SK-N-SH treated with all-trans-retinoic acid at 6 μM for 48 hours (cell line): ENCODE results near the gene STX3.

Source experiments
- ATAC-seq: fragments of 200-7000 bp; cut with Tn5 transposase; 3 replicates; pipeline ENCODE4 v1.9.1; 2020; ENCODE audit warnings: mild to moderate bottlenecking, moderate library complexity
- ARNTL ChIP-seq: fragments of 450-650 bp; formaldehyde crosslinking; IDR thresholded peaks from 2 replicates; pipeline ENCODE4 v1.5.0; 2020; ENCODE audit warnings: low read depth, mild to moderate bottlenecking, moderate library complexity, borderline replicate concordance
- BACH2 ChIP-seq: fragments of 250-450 bp; sonication (Bioruptor Pico); IDR thresholded peaks from 2 replicates; pipeline ENCODE4 v1.9.0; 2021; ENCODE audit warnings: mild to moderate bottlenecking, borderline replicate concordance
- CSDC2 ChIP-seq: fragments of 250-450 bp; sonication (Bioruptor Pico); IDR thresholded peaks from 2 replicates; pipeline ENCODE4 v1.5.0; 2020; ENCODE audit warnings: mild to moderate bottlenecking, moderate library complexity
- ESRRG ChIP-seq: fragments of 250-450 bp; sonication (Bioruptor Pico); IDR thresholded peaks from 2 replicates; pipeline ENCODE4 v1.6.1; 2021; ENCODE audit warnings: mild to moderate bottlenecking
- GLIS3 ChIP-seq: fragments of 250-450 bp; sonication (Bioruptor Pico); IDR thresholded peaks from 2 replicates; pipeline ENCODE4 v1.5.0; 2020; ENCODE audit warnings: mild to moderate bottlenecking, moderate library complexity
- ISL1 ChIP-seq: fragments of 250-450 bp; sonication (Bioruptor Pico); IDR thresholded peaks from 2 replicates; pipeline ENCODE4 v2.1.2; 2022; ENCODE audit warnings: mild to moderate bottlenecking, moderate library complexity
- OSR1 ChIP-seq: fragments of 250-450 bp; sonication (Bioruptor Pico); IDR thresholded peaks from 2 replicates; pipeline ENCODE4 v1.8.0; 2022; ENCODE audit warnings: moderate library complexity, mild to moderate bottlenecking, inconsistent platforms
- PPARA ChIP-seq: fragments of 250-450 bp; sonication (Bioruptor Pico); IDR thresholded peaks from 2 replicates; pipeline ENCODE4 v1.5.0; 2020; ENCODE audit warnings: mild to moderate bottlenecking, borderline replicate concordance
- RARB ChIP-seq: fragments of 250-450 bp; sonication (Bioruptor Pico); IDR thresholded peaks from 2 replicates; pipeline ENCODE4 v1.8.0; 2021; ENCODE audit warnings: mild to moderate bottlenecking, moderate library complexity
- SNAI2 ChIP-seq: fragments of 250-450 bp; sonication (Bioruptor Pico); IDR thresholded peaks from 2 replicates; pipeline ENCODE4 v1.5.0; 2020; ENCODE audit warnings: mild to moderate bottlenecking, moderate library complexity
- TCF4 ChIP-seq: fragments of 250-450 bp; sonication (Bioruptor Pico); IDR thresholded peaks from 2 replicates; pipeline ENCODE4 v1.8.0; 2021; ENCODE audit warnings: mild to moderate bottlenecking, moderate library complexity, borderline replicate concordance
- TOX ChIP-seq: fragments of 250-450 bp; sonication (Bioruptor Pico); IDR thresholded peaks from 2 replicates; pipeline ENCODE4 v1.8.0; 2021; ENCODE audit warnings: mild to moderate bottlenecking, moderate library complexity, borderline replicate concordance
- ZC3H10 ChIP-seq: fragments of 250-450 bp; sonication (Bioruptor Pico); IDR thresholded peaks from 2 replicates; pipeline ENCODE4 v1.5.1; 2021; ENCODE audit warnings: mild to moderate bottlenecking, moderate library complexity
- ZFP3 ChIP-seq: fragments of 250-450 bp; sonication (Bioruptor Pico); IDR thresholded peaks from 2 replicates; pipeline ENCODE4 v1.5.0; 2020; ENCODE audit warnings: mild to moderate bottlenecking, moderate library complexity
- ZNF565 ChIP-seq: fragments of 450-650 bp; formaldehyde crosslinking; conservative IDR thresholded peaks from 2 replicates; pipeline ENCODE4 v1.5.0; 2020; ENCODE audit warnings: low read depth, mild to moderate bottlenecking, moderate library complexity
- ZNF70 ChIP-seq: fragments of 450-650 bp; formaldehyde crosslinking; IDR thresholded peaks from 2 replicates; pipeline ENCODE4 v1.5.0; 2020; ENCODE audit warnings: mild to moderate bottlenecking, moderate library complexity
- ZNF8 ChIP-seq: fragments of 450-650 bp; formaldehyde crosslinking; IDR thresholded peaks from 2 replicates; pipeline ENCODE4 v1.5.0; 2020; ENCODE audit warnings: mild to moderate bottlenecking, moderate library complexity
- TF ChIP-seq, protein P1 (sequence below): fragments of 250-450 bp; sonication (Bioruptor Pico); IDR thresholded peaks from 2 replicates; pipeline ENCODE4 v1.5.1; 2021; ENCODE audit warnings: mild to moderate bottlenecking, moderate library complexity
- TF ChIP-seq, protein P2 (sequence below): fragments of 250-450 bp; sonication (Bioruptor Pico); IDR thresholded peaks from 2 replicates; pipeline ENCODE4 v1.5.1; 2020; ENCODE audit warnings: low read depth, mild to moderate bottlenecking, moderate library complexity
- TF ChIP-seq, protein P3 (sequence below): fragments of 250-450 bp; sonication (Bioruptor Pico); IDR thresholded peaks from 2 replicates; pipeline ENCODE4 v1.5.0; 2020; ENCODE audit warnings: mild to moderate bottlenecking, moderate library complexity
- TF ChIP-seq, protein P4 (sequence below): fragments of 250-450 bp; sonication (Bioruptor Pico); IDR thresholded peaks from 2 replicates; pipeline ENCODE4 v1.8.0; 2020; ENCODE audit warnings: mild to moderate bottlenecking, moderate library complexity, borderline replicate concordance

Gene STX3

DNA sequence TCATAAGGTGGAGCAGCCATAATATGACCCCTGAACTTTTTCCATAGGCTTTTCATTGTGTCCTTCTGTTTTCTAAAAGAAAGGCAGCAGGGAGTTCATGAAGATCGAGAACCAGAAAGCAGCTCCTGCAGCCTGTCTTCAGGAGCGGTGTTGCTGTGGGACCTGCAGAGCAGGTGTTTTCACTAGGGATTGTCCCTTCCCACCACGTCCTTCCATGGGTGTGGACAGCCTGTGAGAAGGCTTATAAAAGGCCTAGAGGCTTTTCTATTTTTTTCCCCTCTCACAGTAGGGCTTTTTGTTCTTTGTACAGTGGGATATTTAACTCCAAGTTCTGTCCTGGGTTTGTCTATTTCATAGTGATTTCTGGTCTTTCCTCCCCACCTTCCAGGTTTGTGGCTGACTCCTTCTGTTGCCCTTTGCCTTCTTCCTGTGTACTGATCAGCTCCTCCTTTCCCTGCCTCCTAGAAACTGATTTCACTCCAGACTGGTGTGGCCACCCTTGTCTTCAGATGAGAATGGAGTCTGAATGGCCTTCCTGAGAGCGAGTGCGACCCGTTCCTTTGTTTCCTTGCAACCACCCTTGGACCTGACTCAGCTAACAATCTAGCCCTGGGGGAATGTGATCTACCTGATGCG is 45.3 kb downstream of the STX3 start:
- ATAC-seq, result no peak
- TF ChIP-seq BACH2 (CRISPR knock-in tag) (no peak), ZNF8 (CRISPR knock-in tag) (no peak), RARB (CRISPR knock-in tag) (no peak), ESRRG (CRISPR knock-in tag) (no peak), OSR1 (CRISPR knock-in tag) (no peak), PPARA (CRISPR knock-in tag) (no peak), ZNF565 (CRISPR knock-in tag) (no peak), ARNTL (no peak), ZFP3 (CRISPR knock-in tag) (no peak), TOX (CRISPR knock-in tag) (no peak), ZNF70 (CRISPR knock-in tag) (no peak)
- TF ChIP-seq, protein P1, sequence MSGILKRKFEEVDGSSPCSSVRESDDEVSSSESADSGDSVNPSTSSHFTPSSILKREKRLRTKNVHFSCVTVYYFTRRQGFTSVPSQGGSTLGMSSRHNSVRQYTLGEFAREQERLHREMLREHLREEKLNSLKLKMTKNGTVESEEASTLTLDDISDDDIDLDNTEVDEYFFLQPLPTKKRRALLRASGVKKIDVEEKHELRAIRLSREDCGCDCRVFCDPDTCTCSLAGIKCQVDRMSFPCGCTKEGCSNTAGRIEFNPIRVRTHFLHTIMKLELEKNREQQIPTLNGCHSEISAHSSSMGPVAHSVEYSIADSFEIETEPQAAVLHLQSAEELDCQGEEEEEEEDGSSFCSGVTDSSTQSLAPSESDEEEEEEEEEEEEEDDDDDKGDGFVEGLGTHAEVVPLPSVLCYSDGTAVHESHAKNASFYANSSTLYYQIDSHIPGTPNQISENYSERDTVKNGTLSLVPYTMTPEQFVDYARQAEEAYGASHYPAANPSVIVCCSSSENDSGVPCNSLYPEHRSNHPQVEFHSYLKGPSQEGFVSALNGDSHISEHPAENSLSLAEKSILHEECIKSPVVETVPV (CRISPR knock-in tag), result no peak
- TF ChIP-seq, protein P2, sequence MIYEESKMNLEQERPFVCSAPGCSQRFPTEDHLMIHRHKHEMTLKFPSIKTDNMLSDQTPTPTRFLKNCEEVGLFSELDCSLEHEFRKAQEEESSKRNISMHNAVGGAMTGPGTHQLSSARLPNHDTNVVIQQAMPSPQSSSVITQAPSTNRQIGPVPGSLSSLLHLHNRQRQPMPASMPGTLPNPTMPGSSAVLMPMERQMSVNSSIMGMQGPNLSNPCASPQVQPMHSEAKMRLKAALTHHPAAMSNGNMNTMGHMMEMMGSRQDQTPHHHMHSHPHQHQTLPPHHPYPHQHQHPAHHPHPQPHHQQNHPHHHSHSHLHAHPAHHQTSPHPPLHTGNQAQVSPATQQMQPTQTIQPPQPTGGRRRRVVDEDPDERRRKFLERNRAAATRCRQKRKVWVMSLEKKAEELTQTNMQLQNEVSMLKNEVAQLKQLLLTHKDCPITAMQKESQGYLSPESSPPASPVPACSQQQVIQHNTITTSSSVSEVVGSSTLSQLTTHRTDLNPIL, result no peak
- TF ChIP-seq, protein P3, sequence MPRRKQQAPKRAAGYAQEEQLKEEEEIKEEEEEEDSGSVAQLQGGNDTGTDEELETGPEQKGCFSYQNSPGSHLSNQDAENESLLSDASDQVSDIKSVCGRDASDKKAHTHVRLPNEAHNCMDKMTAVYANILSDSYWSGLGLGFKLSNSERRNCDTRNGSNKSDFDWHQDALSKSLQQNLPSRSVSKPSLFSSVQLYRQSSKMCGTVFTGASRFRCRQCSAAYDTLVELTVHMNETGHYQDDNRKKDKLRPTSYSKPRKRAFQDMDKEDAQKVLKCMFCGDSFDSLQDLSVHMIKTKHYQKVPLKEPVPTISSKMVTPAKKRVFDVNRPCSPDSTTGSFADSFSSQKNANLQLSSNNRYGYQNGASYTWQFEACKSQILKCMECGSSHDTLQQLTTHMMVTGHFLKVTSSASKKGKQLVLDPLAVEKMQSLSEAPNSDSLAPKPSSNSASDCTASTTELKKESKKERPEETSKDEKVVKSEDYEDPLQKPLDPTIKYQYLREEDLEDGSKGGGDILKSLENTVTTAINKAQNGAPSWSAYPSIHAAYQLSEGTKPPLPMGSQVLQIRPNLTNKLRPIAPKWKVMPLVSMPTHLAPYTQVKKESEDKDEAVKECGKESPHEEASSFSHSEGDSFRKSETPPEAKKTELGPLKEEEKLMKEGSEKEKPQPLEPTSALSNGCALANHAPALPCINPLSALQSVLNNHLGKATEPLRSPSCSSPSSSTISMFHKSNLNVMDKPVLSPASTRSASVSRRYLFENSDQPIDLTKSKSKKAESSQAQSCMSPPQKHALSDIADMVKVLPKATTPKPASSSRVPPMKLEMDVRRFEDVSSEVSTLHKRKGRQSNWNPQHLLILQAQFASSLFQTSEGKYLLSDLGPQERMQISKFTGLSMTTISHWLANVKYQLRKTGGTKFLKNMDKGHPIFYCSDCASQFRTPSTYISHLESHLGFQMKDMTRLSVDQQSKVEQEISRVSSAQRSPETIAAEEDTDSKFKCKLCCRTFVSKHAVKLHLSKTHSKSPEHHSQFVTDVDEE, result no peak
- TF ChIP-seq, all 23 proteins: peak for 0

DNA sequence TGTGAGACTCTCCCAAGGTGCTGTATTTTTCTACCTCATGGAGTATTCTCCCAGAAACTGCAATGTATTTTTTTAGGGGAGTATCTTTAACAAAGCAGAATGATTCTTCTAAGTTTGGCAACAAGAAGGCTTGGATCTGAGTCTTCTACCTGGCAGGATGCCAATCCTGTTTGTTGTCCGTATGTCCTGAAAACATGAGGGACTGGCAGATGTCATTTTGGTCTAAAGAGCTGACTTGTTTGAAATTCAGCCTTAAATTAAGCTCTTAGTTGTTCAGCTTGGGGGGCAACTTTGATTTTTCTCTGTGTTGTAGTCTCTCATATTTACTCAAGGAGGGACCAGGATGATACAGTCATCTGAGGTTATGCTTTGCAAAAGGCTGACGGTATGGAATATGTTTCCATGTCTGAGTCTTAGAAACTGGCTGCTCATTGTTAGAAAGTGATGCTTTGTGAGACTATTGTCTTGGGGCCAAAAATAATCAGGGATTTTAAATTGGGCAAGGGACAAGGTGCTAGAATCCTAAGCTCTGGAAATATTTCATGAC is 46.1 kb downstream of the STX3 start:
- ATAC-seq, result no peak
- TF ChIP-seq SNAI2 (no peak), GLIS3 (no peak), ZNF565 (CRISPR knock-in tag) (no peak), ZFP3 (CRISPR knock-in tag) (no peak), ISL1 (no peak), OSR1 (CRISPR knock-in tag) (no peak), ZNF8 (CRISPR knock-in tag) (no peak), BACH2 (CRISPR knock-in tag) (no peak), ZC3H10 (CRISPR knock-in tag) (no peak), CSDC2 (CRISPR knock-in tag) (no peak), TCF4 (CRISPR knock-in tag) (no peak), ZNF70 (CRISPR knock-in tag) (no peak)
- TF ChIP-seq, protein P1 (CRISPR knock-in tag), result no peak

DNA sequence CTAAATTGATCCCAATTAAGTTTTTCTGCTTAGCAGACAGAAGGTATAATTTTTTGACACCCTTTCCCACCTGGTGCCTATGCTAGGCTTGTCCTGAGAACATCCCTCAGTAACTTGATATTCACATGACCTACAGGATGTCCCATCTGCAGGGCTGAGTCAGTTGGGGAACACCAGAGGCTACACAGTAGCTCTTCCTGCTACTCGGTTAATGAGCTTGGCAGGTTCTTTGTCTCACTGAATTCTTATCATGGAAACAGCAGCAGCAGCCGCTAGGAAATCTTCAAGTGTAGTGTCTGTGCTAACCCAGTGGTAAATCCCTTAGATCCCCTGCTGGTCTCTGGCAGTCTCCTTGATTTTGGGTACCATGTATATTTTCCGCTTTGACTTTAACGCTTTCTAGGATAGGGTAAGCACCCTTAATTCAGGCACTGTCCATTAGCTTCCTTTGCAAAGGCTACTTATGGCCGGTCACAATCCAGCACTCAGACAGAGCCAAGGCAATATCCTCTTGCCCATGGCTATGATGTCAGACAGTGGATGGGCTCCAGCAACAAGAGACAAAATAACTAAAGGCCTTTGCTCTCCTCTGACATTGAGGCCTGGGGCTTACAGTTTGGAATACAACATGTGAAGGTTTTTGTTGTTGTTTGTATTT is 46.9 kb downstream of the STX3 start:
- TF ChIP-seq GLIS3 (no peak), ISL1 (no peak), ZC3H10 (CRISPR knock-in tag) (no peak), TCF4 (CRISPR knock-in tag) (no peak)
- TF ChIP-seq, protein P4, sequence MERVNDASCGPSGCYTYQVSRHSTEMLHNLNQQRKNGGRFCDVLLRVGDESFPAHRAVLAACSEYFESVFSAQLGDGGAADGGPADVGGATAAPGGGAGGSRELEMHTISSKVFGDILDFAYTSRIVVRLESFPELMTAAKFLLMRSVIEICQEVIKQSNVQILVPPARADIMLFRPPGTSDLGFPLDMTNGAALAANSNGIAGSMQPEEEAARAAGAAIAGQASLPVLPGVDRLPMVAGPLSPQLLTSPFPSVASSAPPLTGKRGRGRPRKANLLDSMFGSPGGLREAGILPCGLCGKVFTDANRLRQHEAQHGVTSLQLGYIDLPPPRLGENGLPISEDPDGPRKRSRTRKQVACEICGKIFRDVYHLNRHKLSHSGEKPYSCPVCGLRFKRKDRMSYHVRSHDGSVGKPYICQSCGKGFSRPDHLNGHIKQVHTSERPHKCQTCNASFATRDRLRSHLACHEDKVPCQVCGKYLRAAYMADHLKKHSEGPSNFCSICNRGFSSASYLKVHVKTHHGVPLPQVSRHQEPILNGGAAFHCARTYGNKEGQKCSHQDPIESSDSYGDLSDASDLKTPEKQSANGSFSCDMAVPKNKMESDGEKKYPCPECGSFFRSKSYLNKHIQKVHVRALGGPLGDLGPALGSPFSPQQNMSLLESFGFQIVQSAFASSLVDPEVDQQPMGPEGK (CRISPR knock-in tag), result no peak
- ATAC-seq, result peak; percentile 79
